ENCODE measurements around the gene PRTFDC1.

DNA sequence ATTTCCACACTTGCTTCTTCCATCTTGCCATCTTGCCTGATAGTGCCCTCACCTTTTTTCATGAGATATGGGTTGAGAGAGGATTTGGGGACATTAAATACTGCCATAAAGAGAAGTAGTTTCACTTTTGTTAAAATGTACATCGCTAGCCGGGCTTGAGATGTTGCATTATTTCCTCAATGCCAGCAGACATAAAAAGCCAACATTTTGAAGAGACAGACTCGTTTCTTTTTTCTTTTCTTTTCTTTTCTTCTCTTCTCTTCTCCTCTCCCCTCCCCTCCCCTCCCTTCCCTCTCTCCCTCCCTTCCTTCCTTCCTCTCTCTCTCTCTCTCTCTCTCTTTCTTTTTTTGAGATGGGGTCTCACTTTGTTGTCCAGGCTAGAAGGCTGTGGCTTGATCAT lies 45.6 kb upstream of the PRTFDC1 start:
- TF ChIP-seq POU5F1 (IDR thresholded peaks at IDR 0.05; ENCODE audit: low read depth, low read length) (no peak), TCF12 (IDR thresholded peaks at IDR 0.05; ENCODE audit: low read depth, low read length) (no peak)

All from H1 (cell line).